Transverse colon (tissue), 4 donors: Measurements from ENCODE around the gene PCIF1. TPM values are rescaled to one million over a fixed set of nuclear protein-coding genes. Genes with fewer than 3 reads are reported as not detected.

Experiments used
- DNase-seq: peaks from one replicate; pipeline ENCODE4 v3.0.0-alpha.2; 2019
- H3K27ac ChIP-seq, 4 donors: fragments of 200-600 bp; sonication (generic); 2 replicates each; pipeline ENCODE4 v1.5.1; 2016 to 2018; ENCODE audit warnings: inconsistent platforms in 4 of 4
- H3K27me3 ChIP-seq: fragments of 200-600 bp; sonication (generic); 2 replicates; pipeline ENCODE4 v1.5.1; 2017; ENCODE audit warnings: inconsistent platforms
- H3K36me3 ChIP-seq, 4 donors: fragments of 200-600 bp; sonication (generic); 2 replicates each; pipeline ENCODE4 v1.5.1; 2017 to 2019; ENCODE audit warnings: inconsistent platforms in 4 of 4
- H3K4me1 ChIP-seq, 4 donors: fragments of 200-600 bp; sonication (generic); 2 replicates each; pipeline ENCODE4 v1.5.1; 2017 to 2020; ENCODE audit warnings: inconsistent platforms in 4 of 4
- H3K4me3 ChIP-seq, 4 donors: fragments of 200-600 bp; sonication (generic); 1 replicate in 1 of 4; 2 replicates in 3 of 4; pipeline versions ENCODE4 v1.5.1 to v1.6.1; 2017 to 2019; ENCODE audit warnings: inconsistent platforms in 4 of 4
- H3K9me3 ChIP-seq, 2 donors: fragments of 200-600 bp; sonication (generic); 2 replicates each; pipeline ENCODE4 v1.5.1; 2017 to 2019; ENCODE audit warnings: inconsistent platforms in 2 of 2
- EP300 ChIP-seq: sonication (generic); formaldehyde crosslinking; IDR thresholded peaks from one replicate; pipeline ENCODE4 v1.6.1; 2017; ENCODE audit warnings: antibody characterized with exemption, low read depth
- POLR2A ChIP-seq: fragments of 450-650 bp; IDR thresholded peaks from one replicate; pipeline ENCODE4 v1.6.1; 2016; ENCODE audit warnings: antibody characterized with exemption, mild to moderate bottlenecking, moderate library complexity
- POLR2AphosphoS5 ChIP-seq, 3 donors: sonication (generic); formaldehyde crosslinking; IDR thresholded peaks; one replicate each; pipeline ENCODE4 v1.6.1; 2016; ENCODE audit warnings: antibody characterized with exemption in 3 of 3
- WGBS, 2 donors: methylation state at CpG; one replicate each; pipeline ENCODE4 v1.1.5; 2018; ENCODE audit warnings: low coverage in 1 of 2; 5-methylcytosine and 5-hydroxymethylcytosine counted together
- in situ Hi-C, 4 donors: fragments of 200-750 bp; cut with MboI; loops; one replicate each; pipeline versions ENCODE4 v1.15.0 to v1.15.1; 2017; ENCODE audit warnings: low sequenced_read_pairs in 3 of 4, low pct_ligation_motif_present in 1 of 4, low pct_unique_long_range_greater_than_20kb in 1 of 4
- intact Hi-C: fragments of 100-400 bp; cut with DNase I; formaldehyde crosslinking; loops from one replicate; pipeline ENCODE4 v1.15.1; 2023; ENCODE audit warnings: low total_unique reads
- total RNA-seq, 4 donors: library from RNA; depleted of rRNA; stranded (reverse); fragments of >200 nt; gene quantifications; one replicate each; pipeline ENCODE4 v1.1.0, GENCODE V29; 2016
- TF ChIP-seq, protein P1 (sequence below), 5 experiments: fragments of 200-600 bp in 3 of 5; fragments of 450-650 bp in 2 of 5; sonication (generic) in 3 of 5; IDR thresholded peaks; 1 replicate in 2 of 5; 2 replicates in 3 of 5; pipeline ENCODE4 v1.5.1; 2016 to 2017; ENCODE audit warnings: antibody characterized with exemption in 5 of 5, inconsistent platforms in 3 of 5, mild to moderate bottlenecking in 2 of 5, moderate library complexity in 1 of 5

The PCIF1 gene
- total RNA-seq, 4 donors from 2014 or later = 23.5 to 52.0 (median 32.0) TPM

DNA sequence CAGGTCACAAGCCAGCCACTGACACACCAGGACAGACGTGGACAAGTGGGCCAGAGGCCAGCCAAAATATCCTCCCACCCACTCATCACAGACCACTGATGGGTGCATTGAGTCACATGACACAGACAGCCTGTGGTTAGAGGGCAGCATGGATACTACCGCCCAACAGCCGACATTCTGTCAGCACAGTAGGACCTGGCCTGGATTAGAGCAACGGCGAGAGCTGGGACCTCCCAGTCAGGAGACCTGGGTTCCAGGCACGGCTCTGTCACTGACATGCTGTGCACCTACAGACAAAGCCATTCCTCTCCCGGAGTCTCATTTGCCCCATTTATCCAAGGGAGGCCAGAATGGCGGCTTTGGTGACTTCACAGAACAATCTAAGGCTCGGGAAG lies 29.5 kb downstream of the PCIF1 start:
- H3K9me3 ChIP-seq = no peaks in the 10 kb centered on the region
- H3K36me3 ChIP-seq = peaks cover 0 to 75% (median 21%) of the 10 kb centered on the region in 4 donors
- DNase-seq = no peak
- TF ChIP-seq POLR2A (no peak), EP300 (no peak), POLR2AphosphoS5 (IDR thresholded peaks at IDR 0.05) (no peak)
- TF ChIP-seq, protein P1, sequence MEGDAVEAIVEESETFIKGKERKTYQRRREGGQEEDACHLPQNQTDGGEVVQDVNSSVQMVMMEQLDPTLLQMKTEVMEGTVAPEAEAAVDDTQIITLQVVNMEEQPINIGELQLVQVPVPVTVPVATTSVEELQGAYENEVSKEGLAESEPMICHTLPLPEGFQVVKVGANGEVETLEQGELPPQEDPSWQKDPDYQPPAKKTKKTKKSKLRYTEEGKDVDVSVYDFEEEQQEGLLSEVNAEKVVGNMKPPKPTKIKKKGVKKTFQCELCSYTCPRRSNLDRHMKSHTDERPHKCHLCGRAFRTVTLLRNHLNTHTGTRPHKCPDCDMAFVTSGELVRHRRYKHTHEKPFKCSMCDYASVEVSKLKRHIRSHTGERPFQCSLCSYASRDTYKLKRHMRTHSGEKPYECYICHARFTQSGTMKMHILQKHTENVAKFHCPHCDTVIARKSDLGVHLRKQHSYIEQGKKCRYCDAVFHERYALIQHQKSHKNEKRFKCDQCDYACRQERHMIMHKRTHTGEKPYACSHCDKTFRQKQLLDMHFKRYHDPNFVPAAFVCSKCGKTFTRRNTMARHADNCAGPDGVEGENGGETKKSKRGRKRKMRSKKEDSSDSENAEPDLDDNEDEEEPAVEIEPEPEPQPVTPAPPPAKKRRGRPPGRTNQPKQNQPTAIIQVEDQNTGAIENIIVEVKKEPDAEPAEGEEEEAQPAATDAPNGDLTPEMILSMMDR (IDR thresholded peaks at IDR 0.05) = no peak
- in situ Hi-C loops (loop anchor here in 2 of 4 donors (10.0 to 25.0 kb wide), 2 partner anchors 152 to 169 kb away; partner anchors contain the start of genes DNTTIP1 (in 1 of the 2), UBE2C (in 1 of the 2) and WFDC3 (in 1 of the 2)), intact Hi-C loops (no loop called here)
- H3K4me1 ChIP-seq = no peaks in the 10 kb centered on the region
- WGBS, 2 donors = 91% methylated on average over 7 of the region's 9 CpGs; no CpG with 5 or more reads in 1 of the 2 donors
- no peak overlapping the region for H3K4me3 ChIP-seq
- H3K27me3 ChIP-seq = no peaks in the 10 kb centered on the region
- H3K27ac ChIP-seq = no peak overlapping the region

DNA sequence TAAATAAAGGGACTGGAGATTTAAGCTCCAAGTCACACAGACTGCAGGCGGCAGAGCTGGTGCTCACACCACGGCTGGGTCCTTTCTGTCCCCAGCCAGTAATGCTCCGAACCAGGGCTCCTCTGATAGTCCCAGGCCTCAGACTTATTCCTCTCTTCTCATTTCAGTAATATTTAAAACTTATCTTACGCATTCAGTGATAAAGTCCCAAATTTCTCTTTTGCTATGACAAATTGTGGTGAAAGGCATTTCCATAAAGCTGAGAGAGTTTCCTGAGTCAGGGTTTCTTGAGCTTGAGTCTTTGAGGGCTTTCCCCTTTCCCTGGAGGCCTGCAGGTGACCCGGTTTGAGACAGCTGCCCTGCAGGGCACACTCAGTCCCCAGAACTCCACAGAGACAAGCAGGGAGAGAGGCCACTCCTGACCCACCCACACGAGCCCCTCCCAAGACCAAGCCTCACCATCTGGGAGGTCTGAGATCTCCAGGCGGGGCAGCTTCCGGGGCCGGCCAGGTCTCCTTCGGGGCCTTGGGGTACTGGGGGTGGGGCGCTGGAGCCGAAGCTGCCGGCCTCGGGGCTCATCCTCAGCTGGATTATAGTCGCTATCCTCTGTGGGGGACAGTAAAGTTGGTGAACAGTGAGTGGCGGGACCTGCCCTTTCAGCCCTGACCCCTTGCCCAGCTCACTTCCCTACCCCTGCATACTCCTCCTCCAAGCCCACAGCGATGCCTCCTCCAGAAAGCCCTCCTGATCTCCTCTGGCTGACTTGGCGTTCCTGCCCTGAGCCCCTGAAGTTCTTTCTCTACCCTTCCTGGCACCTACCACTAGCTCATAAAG lies 30.9 kb downstream of the PCIF1 start:
- TF ChIP-seq, protein P1 (IDR thresholded peaks at IDR 0.05) = no peak
- TF ChIP-seq POLR2AphosphoS5 (IDR thresholded peaks at IDR 0.05) (no peak), EP300 (no peak), POLR2A (no peak)
- in situ Hi-C loops = loop anchor here in 2 of 4 donors (10.0 to 25.0 kb wide), 2 partner anchors 153 to 171 kb away; partner anchors contain the start of genes DNTTIP1 (in 1 of the 2), UBE2C (in 1 of the 2) and WFDC3 (in 1 of the 2)
- Histone ChIP-seq H3K4me1 (peaks cover 9 to 11% (median 10%) of the 10 kb centered on the region in 4 donors), H3K27ac (no peak overlapping the region), H3K27me3 (no peaks in the 10 kb centered on the region), H3K9me3 (no peaks in the 10 kb centered on the region), H3K36me3 (peaks cover 0 to 61% (median 14%) of the 10 kb centered on the region in 4 donors), H3K4me3 (no peak overlapping the region)
- intact Hi-C loops = no loop called here
- DNase-seq = no peak
- 79 to 83% methylated on average over 4 to 18 of the region's 18 CpGs for WGBS, 2 donors

DNA sequence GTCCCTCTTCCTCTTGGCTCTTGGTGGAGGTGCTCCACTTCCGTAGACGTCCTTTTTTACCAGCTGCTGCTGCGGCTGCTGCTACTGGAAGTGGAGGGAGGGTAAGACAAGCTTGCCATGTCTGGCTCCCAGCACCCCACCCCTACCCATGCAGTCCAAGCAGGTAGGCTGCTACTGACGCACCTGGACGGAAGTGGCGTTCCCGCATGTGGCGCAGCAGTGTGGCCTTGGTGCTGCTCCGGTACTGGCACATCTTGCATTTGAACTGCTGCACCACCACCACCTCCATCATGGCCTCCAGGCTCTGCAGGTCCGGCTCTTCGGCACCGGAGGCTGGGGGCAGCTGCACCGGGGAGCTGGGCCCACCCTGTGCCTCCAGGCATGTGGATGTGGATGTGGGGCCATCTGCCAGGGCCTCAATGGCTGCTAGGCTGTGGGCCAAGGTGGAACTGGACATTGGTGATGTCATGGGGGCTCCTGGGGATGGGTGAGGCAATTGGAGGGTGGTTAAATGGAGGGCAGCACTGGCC lies 33.1 kb downstream of the PCIF1 start:
- Histone ChIP-seq H3K27ac (no peak overlapping the region), H3K4me1 (peaks cover 14 to 21% (median 18%) of the 10 kb centered on the region in 4 donors), H3K4me3 (no peak overlapping the region), H3K9me3 (no peaks in the 10 kb centered on the region), H3K27me3 (no peaks in the 10 kb centered on the region), H3K36me3 (peaks cover 0 to 43% (median 10%) of the 10 kb centered on the region in 4 donors)
- intact Hi-C loops (no loop called here), in situ Hi-C loops (loop anchor here in 2 of 4 donors (10.0 to 25.0 kb wide), 2 partner anchors 155 to 173 kb away; partner anchors contain the start of genes DNTTIP1 (in 1 of the 2), UBE2C (in 1 of the 2) and WFDC3 (in 1 of the 2))
- TF ChIP-seq EP300 (no peak), POLR2A (no peak), POLR2AphosphoS5 (IDR thresholded peaks at IDR 0.05) (no peak)
- TF ChIP-seq, protein P1 (IDR thresholded peaks at IDR 0.05) = no peak
- no peak for DNase-seq
- 87% methylated on average over 13 of the region's 13 CpGs; no CpG with 5 or more reads in 1 of the 2 donors for WGBS, 2 donors
